Right lung (tissue), 5 donors: Measurements from ENCODE around the gene LCNL1. TPM values are rescaled to one million over a fixed set of nuclear protein-coding genes. Genes with fewer than 3 reads are reported as not detected.

Experiments
- DNase-seq, 2 donors: peaks; one replicate each; pipeline ENCODE4 v3.0.0-alpha.2; 2013
- polyA plus RNA-seq, 5 donors: library from polyadenylated mRNA; unstranded; fragments of 120-200 nt; gene quantifications; one replicate each; pipeline versions ENCODE4 v1.2.1 to v1.2.3, GENCODE V29; 2013; ENCODE audit warnings: inconsistent platforms in 1 of 5, low replicate concordance in 1 of 5; ENCODE audit not compliant: insufficient read length in 5 of 5, insufficient read depth in 1 of 5

LCNL1 gene
- polyA plus RNA-seq, 5 donors: 0.59 to 1.9 (median 0.89) TPM

DNA sequence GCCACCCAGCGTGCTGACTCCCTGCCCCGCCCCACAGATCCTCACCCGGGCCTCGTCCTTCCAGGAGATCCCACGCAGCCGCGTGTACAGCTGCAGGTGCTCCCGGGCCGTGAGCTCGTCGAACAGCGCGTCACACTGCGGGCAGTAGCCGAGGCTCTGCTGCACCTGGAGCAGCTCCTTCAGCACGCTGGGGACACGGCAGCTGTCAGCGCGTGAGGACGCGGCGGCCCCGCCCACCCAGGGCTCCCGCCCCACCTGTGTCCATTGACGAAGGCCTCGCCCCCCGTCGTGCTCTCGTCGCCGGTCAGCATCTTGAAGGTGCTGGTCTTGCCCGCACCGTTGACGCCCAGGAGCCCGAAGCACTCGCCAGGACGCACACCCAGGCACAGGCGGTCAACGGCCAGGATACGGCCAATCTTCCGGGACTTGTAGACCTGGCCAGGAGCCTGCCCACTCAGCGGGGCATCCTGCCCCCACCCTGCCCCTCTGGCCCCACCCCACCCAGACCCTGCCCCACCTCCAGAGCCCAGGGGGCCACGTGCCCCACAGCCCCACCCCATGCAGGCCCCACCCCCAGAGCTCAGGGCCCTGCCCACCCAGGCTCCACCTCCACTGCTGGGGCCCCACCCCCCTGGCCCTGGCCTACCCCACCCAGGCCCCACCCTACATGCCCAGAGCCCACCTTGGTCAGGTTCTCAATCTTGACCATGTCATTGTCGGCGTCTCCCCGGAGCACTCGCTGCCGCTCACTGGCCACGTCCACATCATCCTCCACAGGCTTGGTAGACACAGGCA lies 27.3 kb downstream of the LCNL1 start:
- no peak for DNase-seq

DNA sequence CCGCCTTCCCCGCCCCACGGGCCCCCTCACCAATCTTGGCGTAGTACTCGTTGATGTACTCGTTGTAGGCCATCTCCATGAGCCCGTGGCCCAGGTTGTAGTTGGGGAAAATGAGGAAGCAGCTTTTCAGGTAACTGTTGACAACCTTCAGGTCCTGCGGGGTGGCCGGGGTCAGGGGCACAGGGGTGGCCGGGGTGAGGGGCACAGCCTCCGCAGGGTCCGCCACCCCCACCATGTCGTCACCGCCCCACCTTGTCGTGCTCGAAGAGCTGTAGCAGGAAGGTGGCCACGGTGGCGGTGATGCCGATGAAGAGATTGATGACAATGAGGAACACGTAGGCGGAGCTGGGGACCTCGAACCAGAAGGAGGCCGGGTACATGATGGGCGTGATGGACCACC lies 28.4 kb downstream of the LCNL1 start:
- DNase-seq: no peak

DNA sequence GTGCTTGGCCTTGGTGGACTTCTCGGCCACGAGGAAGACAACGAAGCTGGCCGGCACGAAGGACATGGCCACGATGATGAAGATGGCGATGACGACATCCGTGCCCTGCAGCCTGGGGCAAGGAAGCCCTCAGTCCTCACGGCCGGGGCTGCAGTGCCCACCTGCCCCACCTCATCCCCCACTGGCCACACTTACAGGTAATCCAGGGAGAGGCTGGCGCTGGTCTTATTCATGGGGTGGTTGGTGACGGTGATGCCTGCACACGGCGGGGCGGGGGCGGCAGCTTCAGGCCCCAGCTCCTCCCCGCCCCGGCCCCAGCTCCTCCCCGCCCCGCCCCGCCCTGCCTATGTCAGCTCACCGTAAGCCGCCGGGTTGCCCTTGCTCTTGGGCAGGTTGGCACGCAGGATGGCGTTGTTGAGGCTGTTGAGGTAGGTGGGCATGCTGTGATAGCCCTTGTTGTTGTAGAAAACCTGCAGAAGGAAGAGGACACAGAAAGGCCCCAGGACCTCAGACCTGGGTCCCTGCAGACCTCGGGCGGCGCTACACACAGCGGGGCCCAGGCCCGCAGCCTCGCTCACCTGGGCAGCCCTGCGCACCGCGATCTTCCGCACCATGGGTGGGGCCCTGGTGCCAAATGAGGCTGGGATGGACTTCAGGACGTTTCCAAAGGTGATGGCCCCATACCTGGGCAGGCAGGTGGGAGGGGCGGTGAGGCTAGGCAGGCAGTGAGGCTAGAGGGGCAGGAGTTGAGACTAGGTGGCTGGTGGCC lies 29.3 kb downstream of the LCNL1 start:
- DNase-seq: no peak

DNA sequence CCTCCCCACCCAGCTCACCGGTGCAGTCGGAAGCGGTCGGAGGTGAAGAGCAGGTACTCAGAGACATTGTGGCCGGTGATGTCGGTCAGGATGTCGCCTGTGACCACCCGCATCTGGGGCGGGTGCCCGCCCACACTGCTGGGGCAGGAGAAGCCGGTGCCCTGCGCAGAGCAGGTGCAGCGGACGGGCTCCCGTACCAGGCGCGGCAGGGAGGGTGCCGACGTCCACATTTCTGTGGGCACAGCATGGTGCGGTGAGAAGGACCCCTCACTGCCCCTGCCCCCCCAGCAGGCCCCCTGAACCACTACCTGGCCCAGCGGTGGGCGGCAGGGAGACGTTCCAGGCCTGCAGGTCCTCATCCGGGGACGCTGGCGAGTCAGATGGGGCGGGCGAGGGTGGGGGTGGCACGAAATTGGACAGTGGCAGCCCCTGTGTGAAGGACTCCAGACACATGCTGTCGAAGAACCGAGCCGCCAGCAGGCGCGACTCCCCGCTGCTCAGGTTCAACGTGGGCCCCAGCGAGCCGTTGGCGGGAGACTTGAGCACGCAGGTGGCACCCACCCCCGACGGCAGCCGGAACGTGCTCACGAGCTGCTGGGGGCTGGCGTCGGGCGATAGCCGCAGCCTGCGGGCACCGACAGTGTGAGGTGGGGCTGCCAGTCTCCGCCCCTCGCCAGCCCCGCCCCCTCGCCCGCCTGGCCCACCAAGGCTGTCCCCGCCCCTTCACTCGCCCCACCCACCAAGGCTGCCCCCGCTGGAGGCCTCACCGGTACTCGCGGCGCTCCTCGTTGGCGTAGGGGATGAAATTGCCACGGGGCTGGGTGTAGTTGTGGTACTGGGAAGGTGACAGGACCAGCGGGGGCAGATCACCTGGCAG lies 30.1 kb downstream of the LCNL1 start:
- no peak for DNase-seq

GRCh38 chr9:137013571-137013940 lies 30.8 kb downstream of the LCNL1 start:
- DNase-seq: no peak

- no peak for DNase-seq
Measured at GRCh38 chr9:137014166-137014565, 31.4 kb downstream of the LCNL1 start.

- DNase-seq: no peak
Measured at GRCh38 chr9:137014776-137015539, 32.2 kb downstream of the LCNL1 start.

- no peak for DNase-seq
Measured at GRCh38 chr9:137015540-137015930, 32.7 kb downstream of the LCNL1 start.

GRCh38 chr9:137015976-137016375 lies 33.2 kb downstream of the LCNL1 start:
- no peak for DNase-seq

GRCh38 chr9:137016436-137016835 lies 33.6 kb downstream of the LCNL1 start:
- DNase-seq: no peak

- DNase-seq: no peak
Measured at GRCh38 chr9:137017071-137017470, 34.3 kb downstream of the LCNL1 start.

DNA sequence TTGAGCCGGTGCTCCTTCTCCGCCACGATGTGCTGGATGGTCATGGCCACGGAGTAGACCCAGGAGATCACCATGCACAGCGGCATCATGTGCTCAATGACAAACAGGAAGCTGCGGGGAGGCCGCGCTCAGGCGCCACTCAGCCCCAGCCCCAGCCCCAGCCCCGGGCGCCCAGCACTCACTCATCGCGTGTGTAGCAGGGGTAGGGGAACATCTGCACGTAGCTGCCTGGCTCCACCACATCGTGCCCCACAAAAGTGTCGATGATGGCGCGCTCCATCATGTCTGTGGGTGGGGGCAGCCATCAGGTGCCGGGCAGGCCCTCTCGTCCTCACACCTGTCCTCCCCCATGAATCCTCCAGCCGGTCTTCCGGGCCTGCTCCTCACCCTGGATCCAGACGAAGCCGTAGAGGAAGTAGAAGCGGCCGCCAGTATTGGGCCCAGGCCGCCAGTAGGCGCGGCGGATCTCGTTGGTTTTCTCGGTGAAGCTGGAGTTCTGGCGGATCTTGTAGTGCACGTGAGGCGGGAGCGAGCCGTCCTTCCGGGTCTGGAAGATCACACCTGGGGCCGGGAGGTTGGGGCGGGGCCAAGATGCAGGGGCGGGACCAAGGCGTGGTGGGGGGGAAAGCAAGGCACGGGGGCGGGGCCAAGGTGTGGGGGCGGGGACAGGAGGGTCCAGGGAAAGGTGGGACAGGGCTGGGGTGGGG lies 35.2 kb downstream of the LCNL1 start:
- no peak for DNase-seq

DNA sequence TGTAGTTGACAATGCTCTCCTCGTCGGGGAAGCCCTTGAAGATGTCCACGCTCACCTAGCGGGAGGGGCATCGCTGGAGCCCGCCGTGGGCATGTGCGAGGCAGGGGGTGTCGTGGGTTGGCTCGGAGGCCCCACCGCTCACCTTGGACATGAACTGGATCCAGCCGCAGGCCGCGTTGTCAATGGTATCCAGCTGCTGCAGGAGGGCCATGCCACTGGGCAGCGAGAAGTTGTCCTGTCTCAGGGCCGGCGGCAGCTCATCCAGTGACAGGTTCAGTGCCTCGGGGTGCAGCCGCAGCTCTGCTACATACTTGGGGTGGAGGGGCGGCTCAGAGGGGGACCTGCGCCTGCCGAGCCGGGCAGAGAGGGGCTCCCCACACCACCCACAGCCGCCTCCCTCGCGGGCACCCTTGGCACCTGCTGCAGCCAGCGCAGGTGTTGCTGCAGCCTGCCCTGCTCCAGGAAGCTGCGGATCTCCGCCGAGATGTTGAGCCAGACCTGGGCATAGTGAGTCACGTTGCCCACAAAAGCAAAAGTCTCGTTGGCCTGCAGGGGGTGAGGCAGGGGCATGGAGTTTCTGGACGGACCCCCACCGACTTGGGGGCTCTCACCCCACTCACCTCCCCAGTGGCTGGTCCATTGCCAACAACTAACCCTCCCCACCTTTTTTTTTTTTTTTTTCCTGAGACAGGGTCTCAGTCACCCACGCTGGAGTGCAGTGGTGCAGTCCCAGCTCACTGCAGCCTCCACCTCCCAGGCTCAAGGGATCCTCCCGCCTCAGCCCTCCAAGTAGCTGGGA lies 36.2 kb downstream of the LCNL1 start:
- no peak for DNase-seq

DNA sequence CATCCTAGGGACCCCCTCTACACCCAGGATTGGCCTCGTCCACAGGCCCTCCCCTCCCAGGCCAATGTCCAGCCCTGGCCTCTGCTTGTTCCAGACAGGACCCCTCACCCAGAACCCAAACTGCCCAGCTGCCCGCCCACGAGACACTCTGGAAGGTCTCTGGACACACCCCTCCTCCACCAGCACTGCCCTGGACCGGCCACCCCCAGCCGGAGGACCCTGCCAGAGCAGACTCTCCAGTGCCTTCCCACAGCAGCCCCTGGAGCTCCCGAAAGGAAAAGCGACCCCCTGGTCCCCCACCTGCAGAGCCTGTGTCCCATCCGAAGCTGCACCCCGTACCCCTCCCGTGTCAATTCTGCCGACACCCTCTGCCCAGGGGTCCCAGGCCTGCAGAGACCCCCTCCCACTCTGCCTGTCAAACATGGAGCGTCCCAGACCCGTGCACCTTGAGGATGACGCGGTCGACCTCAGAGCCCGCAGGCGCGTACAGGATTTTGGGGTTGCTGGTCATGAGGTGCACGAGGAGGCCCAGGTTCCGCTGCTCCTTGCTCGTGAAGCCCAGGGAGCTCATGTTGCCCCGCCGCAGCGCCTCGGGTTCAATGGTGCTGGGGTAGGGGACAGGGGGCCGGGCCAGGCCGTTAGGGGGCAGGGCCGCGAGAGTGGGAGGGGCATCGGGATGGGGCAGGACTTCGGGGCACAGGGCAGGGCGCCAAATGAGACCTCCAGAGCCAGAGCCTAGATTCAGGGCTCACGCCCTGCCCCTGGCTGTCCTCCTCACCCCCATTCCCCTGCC lies 37.3 kb downstream of the LCNL1 start:
- DNase-seq: no peak

GRCh38 chr9:137020771-137021567 lies 38.2 kb downstream of the LCNL1 start:
- DNase-seq: no peak

GRCh38 chr9:137021568-137021978 lies 38.8 kb downstream of the LCNL1 start:
- DNase-seq: no peak

DNA sequence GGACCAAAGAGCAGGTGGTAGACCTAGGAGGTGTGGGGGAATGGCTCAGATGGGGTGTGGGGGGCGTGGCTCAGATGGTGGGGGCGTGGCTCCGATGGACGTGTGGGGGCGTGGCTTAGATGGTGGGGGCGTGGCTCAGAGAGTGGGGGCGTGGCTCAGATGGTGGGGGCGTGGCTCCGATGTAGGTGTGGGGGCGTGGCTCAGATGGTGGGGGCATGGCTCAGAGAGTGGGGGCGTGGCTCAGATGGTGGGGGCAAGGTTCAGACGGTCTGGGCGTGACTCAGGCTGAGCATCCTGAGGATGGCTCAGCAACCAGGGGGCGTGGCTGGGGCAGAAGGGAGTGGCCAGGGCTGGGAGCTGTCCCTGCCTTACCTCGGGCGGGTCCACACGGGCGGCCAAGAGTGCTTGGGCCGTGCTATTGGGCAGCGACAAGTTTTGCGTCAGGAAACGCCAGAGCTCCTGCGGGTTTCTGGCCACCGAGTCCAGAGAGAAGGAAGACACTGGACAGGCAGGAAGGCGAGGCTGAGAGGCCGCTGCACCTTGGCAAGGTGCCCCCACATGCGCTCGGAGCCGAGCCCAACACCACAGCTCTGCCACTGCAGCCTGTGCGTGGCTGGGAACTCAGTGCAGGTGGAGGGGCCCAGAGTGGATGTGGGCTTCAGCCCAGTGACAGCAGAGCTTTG lies 39.3 kb downstream of the LCNL1 start:
- no peak for DNase-seq

GRCh38 chr9:137022662-137023008 lies 39.8 kb downstream of the LCNL1 start:
- no peak for DNase-seq
